Adrenal gland (tissue), 12 donors: ENCODE data around the gene APP. TPM values are rescaled to one million over a fixed set of nuclear protein-coding genes. Genes with fewer than 3 reads are reported as not detected.
"Not testable (repeated sequence)": the region's sequence is repeated elsewhere in the genome, so short reads cannot be mapped to it uniquely, and the experiment has no call there.

Source experiments
- DNase-seq, 7 donors: peaks; one replicate each; pipeline ENCODE4 v3.0.0-alpha.2; 2019 to 2020
- H3K27ac ChIP-seq, 5 donors: fragments of 200-600 bp; sonication (generic) in 4 of 5; 1 replicate in 3 of 5; 2 replicates in 2 of 5; pipeline versions ENCODE4 v1.5.1 to v1.8.0; 2016 to 2020; ENCODE audit warnings: mild to moderate bottlenecking in 1 of 5
- H3K27me3 ChIP-seq: fragments of 200-600 bp; 2 replicates; pipeline ENCODE4 v1.8.0; 2021
- H3K36me3 ChIP-seq, 2 donors: fragments of 200-600 bp; replicated peaks in 1 of 2; 1 replicate in 1 of 2; 2 replicates in 1 of 2; pipeline versions ENCODE4 v1.5.1 to v1.8.0; 2018 to 2022
- H3K4me1 ChIP-seq, 2 donors: fragments of 200-600 bp; replicated peaks in 1 of 2; 1 replicate in 1 of 2; 2 replicates in 1 of 2; pipeline versions ENCODE4 v1.5.1 to v1.8.0; 2018 to 2021
- H3K4me3 ChIP-seq, 4 donors: fragments of 200-600 bp; sonication (generic) in 3 of 4; one replicate each; pipeline ENCODE4 v1.5.1; 2016 to 2018
- H3K9me3 ChIP-seq, 3 donors: fragments of 200-600 bp; sonication (generic) in 1 of 3; replicated peaks in 1 of 3; 1 replicate in 2 of 3; 2 replicates in 1 of 3; pipeline versions ENCODE4 v1.5.1 to v1.8.0; 2016 to 2021
- CTCF ChIP-seq, 6 experiments: fragments of 450-650 bp in 4 of 6; fragments of 200-600 bp in 2 of 6; sonication (generic) in 1 of 6; IDR thresholded peaks; 1 replicate in 5 of 6; 2 replicates in 1 of 6; pipeline versions ENCODE4 v1.5.1 to v1.8.0; 2016 to 2021; ENCODE audit warnings: antibody characterized with exemption in 6 of 6, mild to moderate bottlenecking in 2 of 6, moderate library complexity in 1 of 6
- POLR2A ChIP-seq, 2 donors: fragments of 450-650 bp; IDR thresholded peaks; one replicate each; pipeline ENCODE4 v1.6.1; 2017; ENCODE audit warnings: antibody characterized with exemption in 2 of 2, mild to moderate bottlenecking in 2 of 2, moderate library complexity in 1 of 2
- WGBS, 4 donors: extraction: QIAGEN DNeasy Blood & Tissue Kit in 2 of 4; methylation state at CpG; one replicate each; pipeline versions ENCODE4 v1.1.5 to v1.1.7; 2013 to 2017; 5-methylcytosine and 5-hydroxymethylcytosine counted together
- intact Hi-C, 2 donors: fragments of 100-400 bp; cut with DNase I; formaldehyde crosslinking; loops; one replicate each; pipeline versions ENCODE4 v1.14.1 to v1.15.0; 2022 to 2023
- polyA plus RNA-seq, 3 donors: library from polyadenylated mRNA; stranded (reverse); fragments of 200-250 nt in 2 of 3; fragments of 350-450 nt in 1 of 3; fragmentation: Illumina TruSeq in 1 of 3; extraction: RNeasy Lipid Tissue Mini Kit (QIAGEN cat#74804) in 1 of 3; gene quantifications; one replicate each; pipeline ENCODE4 v1.2.3, GENCODE V29; 2013 to 2014
- total RNA-seq, 9 donors: library from RNA; depleted of rRNA in 4 of 9; stranded (reverse); fragments of >200 nt in 4 of 9; fragments of 120-200 nt in 1 of 9; fragmentation: NEBNext Ultra II Directional in 1 of 9; extraction: Animal tissue kit (Norgen Biotek cat#: 25700) in 1 of 9; gene quantifications; one replicate each; pipeline versions ENCODE4 v1.1.0 to v1.2.4, GENCODE V29; 2013 to 2023
- donor health status: healthy with polysubstance abuse.
- donor health status: Bipolar disorder and iron deficiency.
- donor health status: DM: yes; HTN: yes; CAD: no.
- donor health status: DM: no; HTN: no; CAD: no.
- donor health status: DM: no; HTN: no; CAD: no.
- donor health status: DM: yes; HTN: yes; CAD: no.

Gene APP
- total and polyA plus RNA-seq, 12 donors: 161 to 1,079 (median 710) TPM

GRCh38 chr21:26137379-26138060 is 33.0 kb downstream of the APP start:
- Histone ChIP-seq H3K9me3 (no peaks in the 10 kb centered on the region), H3K36me3 (no peaks in the 10 kb centered on the region), H3K27me3 (no peaks in the 10 kb centered on the region), H3K27ac (no peak overlapping the region), H3K4me3 (no peak overlapping the region), H3K4me1 (peaks cover 12 to 36% of the 10 kb centered on the region in 2 donors)
- WGBS, 4 donors: 84 to 91% (median 85%) methylated on average over 4 of the region's 4 CpGs
- TF ChIP-seq CTCF (IDR thresholded peaks at IDR 0.05) (no peak), POLR2A (IDR thresholded peaks at IDR 0.05) (no peak)
- intact Hi-C loops: no loop called here
- no peak for DNase-seq

- no peak for DNase-seq
- no peak overlapping the region for H3K27ac ChIP-seq
- peaks cover 14 to 45% of the 10 kb centered on the region in 2 donors for H3K4me1 ChIP-seq
- intact Hi-C loops: no loop called here
- H3K4me3 ChIP-seq: no peak overlapping the region
- TF ChIP-seq CTCF (IDR thresholded peaks at IDR 0.05): no peak
- no peak for TF ChIP-seq POLR2A (IDR thresholded peaks at IDR 0.05)
- H3K27me3 ChIP-seq: no peaks in the 10 kb centered on the region
- no peaks in the 10 kb centered on the region for H3K36me3 ChIP-seq
- H3K9me3 ChIP-seq: no peaks in the 10 kb centered on the region
- WGBS, 4 donors: 54 to 64% (median 55%) methylated on average over 6 of the region's 6 CpGs
These were observed 33.9 kb downstream of the APP start for GRCh38 chr21:26136671-26137070.

- intact Hi-C loops: no loop called here
- DNase-seq: no peak
- WGBS, 4 donors: 80 to 92% (median 87%) methylated on average over 7 of the region's 7 CpGs
- no peak overlapping the region for H3K27ac ChIP-seq
- no peak for TF ChIP-seq POLR2A (IDR thresholded peaks at IDR 0.05)
- no peak for TF ChIP-seq CTCF (IDR thresholded peaks at IDR 0.05)
- H3K27me3 ChIP-seq: no peaks in the 10 kb centered on the region
- H3K4me3 ChIP-seq: no peak overlapping the region
- no peaks in the 10 kb centered on the region for H3K36me3 ChIP-seq
- H3K9me3 ChIP-seq: no peaks in the 10 kb centered on the region
- H3K4me1 ChIP-seq: peaks cover 14 to 45% of the 10 kb centered on the region in 2 donors
These were observed 35.0 kb downstream of the APP start for GRCh38 chr21:26135520-26135919.

- TF ChIP-seq CTCF (IDR thresholded peaks at IDR 0.05) (no peak), POLR2A (IDR thresholded peaks at IDR 0.05) (no peak)
- Histone ChIP-seq H3K27me3 (no peaks in the 10 kb centered on the region), H3K4me3 (no peak overlapping the region), H3K4me1 (peaks cover 13 to 53% of the 10 kb centered on the region in 2 donors), H3K36me3 (no peaks in the 10 kb centered on the region), H3K9me3 (no peaks in the 10 kb centered on the region), H3K27ac (no peak overlapping the region)
- WGBS, 4 donors: 64 to 76% (median 68%) methylated on average over 3 of the region's 3 CpGs
- intact Hi-C loops: no loop called here
- no peak for DNase-seq
These were observed 39.0 kb downstream of the APP start for GRCh38 chr21:26131554-26131953.

- WGBS, 4 donors: 89 to 91% (median 89%) methylated on average over 14 of the region's 14 CpGs
- intact Hi-C loops: not testable (repeated sequence)
These were observed 39.5 kb downstream of the APP start for GRCh38 chr21:26131053-26131452.

More at GRCh38 chr21:26131053-26131452, 39.5 kb downstream of the APP start:
- not testable (repeated sequence) for H3K27ac ChIP-seq, H3K9me3 ChIP-seq, DNase-seq, H3K36me3 ChIP-seq, H3K27me3 ChIP-seq, H3K4me3 ChIP-seq
- H3K4me1 ChIP-seq: peaks cover 12 to 51% of the 10 kb centered on the region in 2 donors
